HG02798 (cell line): ENCODE data around the gene CAMK2A.

Experiments used
- ATAC-seq: cut with Tn5 transposase; IDR thresholded peaks from one replicate; pipeline ENCODE4 v1.9.1; 2021; ENCODE audit warnings: mild to moderate bottlenecking; ENCODE audit not compliant: unreplicated experiment, poor library complexity

The CAMK2A gene

GRCh38 chr5:150302301-150303069 lies 12.9 kb upstream of the CAMK2A start, which contains the start of gene ARSI:
TSS of gene ARSI (minus strand) at chr5:150302905. CDS start at chr5:150302373, 532 bp downstream.
- ATAC-seq: no peak

- no peak for ATAC-seq
These were observed 12.3 kb upstream of the CAMK2A start for GRCh38 chr5:150301901-150302300.

- no peak for ATAC-seq
These were observed 11.6 kb upstream of the CAMK2A start for GRCh38 chr5:150301170-150301505.

- ATAC-seq: no peak
These were observed 11.1 kb upstream of the CAMK2A start for GRCh38 chr5:150300496-150301169.

GRCh38 chr5:150299571-150300327 lies 10.2 kb upstream of the CAMK2A start:
- ATAC-seq: no peak

GRCh38 chr5:150298701-150299451 lies 9.3 kb upstream of the CAMK2A start:
- no peak for ATAC-seq

- no peak for ATAC-seq
These were observed 8.5 kb upstream of the CAMK2A start for GRCh38 chr5:150297934-150298595.

- ATAC-seq: no peak
These were observed 7.8 kb upstream of the CAMK2A start for GRCh38 chr5:150297236-150297890.

- ATAC-seq: no peak
These were observed 6.9 kb upstream of the CAMK2A start for GRCh38 chr5:150296496-150296895.

GRCh38 chr5:150295741-150296486 lies 6.3 kb upstream of the CAMK2A start:
- ATAC-seq: no peak

GRCh38 chr5:150295172-150295634 lies 5.6 kb upstream of the CAMK2A start:
- ATAC-seq: no peak

- ATAC-seq: no peak
These were observed 5.0 kb upstream of the CAMK2A start for GRCh38 chr5:150294551-150295071.

- ATAC-seq: no peak
These were observed 3.7 kb upstream of the CAMK2A start for GRCh38 chr5:150293091-150293941.

GRCh38 chr5:150291388-150292385 lies 2.1 kb upstream of the CAMK2A start:
- no peak for ATAC-seq

GRCh38 chr5:150288791-150289190 lies 782 bp downstream of the CAMK2A start:
- ATAC-seq: no peak

- ATAC-seq: no peak
These were observed 1.2 kb downstream of the CAMK2A start for GRCh38 chr5:150288361-150288760.
